ENCODE measurements around the gene AGO3. TPM values are rescaled to one million over a fixed set of nuclear protein-coding genes. Genes with fewer than 3 reads are reported as not detected.

AGO3 gene
- total and polyA plus RNA-seq, 2 donors (not counting 3 experiments of a cell fraction or from before 2014, with no cell fraction given): 10.4 to 21.1 TPM

- Histone ChIP-seq H3K9ac (replicated peaks; ENCODE audit: extremely low read depth, insufficient read depth, low read length) (no peak overlapping the region), H3K9me3 (replicated peaks; ENCODE audit: control insufficient read depth, insufficient read depth, low read length) (no peaks in the 10 kb centered on the region)
- dilution Hi-C loops (cut with MboI; ENCODE audit: extremely low pct_ligation_motif_present, low sequenced_read_pairs): no loop called here
Measured at GRCh38 chr1:36027766-36028165, 96.9 kb downstream of the AGO3 start.

More at GRCh38 chr1:36027766-36028165, 96.9 kb downstream of the AGO3 start:
- H3K9me1 ChIP-seq (replicated peaks; ENCODE audit: control insufficient read depth, extremely low read depth, insufficient read depth, low read length): no peaks in the 10 kb centered on the region
- no peaks in the 10 kb centered on the region for H3K4me1 ChIP-seq (ENCODE audit: control insufficient read depth, extremely low read depth, insufficient read depth, low read length)
- no peaks in the 10 kb centered on the region for H3K27me3 ChIP-seq (ENCODE audit: control insufficient read depth in 2 of 2, insufficient read depth in 2 of 2, low read length in 2 of 2)
- H2AFZ ChIP-seq (ENCODE audit: low read depth, low read length): no peak overlapping the region
- no TSS peak for BruUV-seq (replicated peaks)
- H3K27ac ChIP-seq (ENCODE audit: insufficient read depth, low read depth, low read length): no peak overlapping the region
- H3K4me3 ChIP-seq (replicated peaks in 1 of 3; ENCODE audit: insufficient read depth in 1 of 3, low read depth in 1 of 3, low read length in 3 of 3): no peak overlapping the region
- FAIRE-seq: no peak
- no peaks in the 10 kb centered on the region for H3K79me2 ChIP-seq (ENCODE audit: control insufficient read depth, insufficient read depth, low read length)
- intact Hi-C loops (cut with micrococcal nuclease): no loop called here
- DNase-seq (ENCODE audit: low read depth, low spot score): no peak
- no peaks in the 10 kb centered on the region for H4K20me1 ChIP-seq (replicated peaks; ENCODE audit: control insufficient read depth, extremely low read depth, insufficient read depth, low read length)
- TF ChIP-seq JUN (IDR thresholded peaks at IDR 0.05; ENCODE audit: borderline replicate concordance, insufficient read depth, insufficient read length, low read depth): no peak
- TF ChIP-seq GATA2 (IDR thresholded peaks at IDR 0.05; ENCODE audit: insufficient read depth, insufficient read length, low read depth, low read length): no peak
- TF ChIP-seq MYC (IDR thresholded peaks at IDR 0.05; ENCODE audit: low read depth, low read length): no peak
- no peak for TF ChIP-seq MAX (IDR thresholded peaks at IDR 0.05; ENCODE audit: insufficient read depth, insufficient read length)
- no peak for TF ChIP-seq POLR2A (IDR thresholded peaks at IDR 0.05; ENCODE audit: low read depth, low read length)
- no peak for TF ChIP-seq EZH2 (IDR thresholded peaks at IDR 0.05; ENCODE audit: borderline replicate concordance, low read depth, low read length, severe bottlenecking)
- no peak for TF ChIP-seq CTCF (IDR thresholded peaks at IDR 0.05; ENCODE audit: extremely low read depth in 1 of 2, insufficient read depth in 1 of 2, low read depth in 1 of 2, low read length in 2 of 2)
- no peak for TF ChIP-seq FOS (IDR thresholded peaks at IDR 0.05; ENCODE audit: borderline replicate concordance, insufficient read depth, low read length)
- TF ChIP-seq POLR2AphosphoS5 (IDR thresholded peaks at IDR 0.05; ENCODE audit: insufficient read depth, low read depth, low read length): no peak
- ChIA-PET POLR2A (no interaction called here), CTCF (no interaction called here)
- peaks cover 2 to 13% of the 10 kb centered on the region in 2 experiments for H3K36me3 ChIP-seq (ENCODE audit: control insufficient read depth in 2 of 2, extremely low read depth in 1 of 2, insufficient read depth in 2 of 2, low read length in 2 of 2)
- H3K4me2 ChIP-seq (ENCODE audit: insufficient read depth, low read length): no peak overlapping the region

Data from endothelial cell of umbilical vein (primary cell).